ENCODE data around the gene OLFML1.

- TF ChIP-seq, protein P1, sequence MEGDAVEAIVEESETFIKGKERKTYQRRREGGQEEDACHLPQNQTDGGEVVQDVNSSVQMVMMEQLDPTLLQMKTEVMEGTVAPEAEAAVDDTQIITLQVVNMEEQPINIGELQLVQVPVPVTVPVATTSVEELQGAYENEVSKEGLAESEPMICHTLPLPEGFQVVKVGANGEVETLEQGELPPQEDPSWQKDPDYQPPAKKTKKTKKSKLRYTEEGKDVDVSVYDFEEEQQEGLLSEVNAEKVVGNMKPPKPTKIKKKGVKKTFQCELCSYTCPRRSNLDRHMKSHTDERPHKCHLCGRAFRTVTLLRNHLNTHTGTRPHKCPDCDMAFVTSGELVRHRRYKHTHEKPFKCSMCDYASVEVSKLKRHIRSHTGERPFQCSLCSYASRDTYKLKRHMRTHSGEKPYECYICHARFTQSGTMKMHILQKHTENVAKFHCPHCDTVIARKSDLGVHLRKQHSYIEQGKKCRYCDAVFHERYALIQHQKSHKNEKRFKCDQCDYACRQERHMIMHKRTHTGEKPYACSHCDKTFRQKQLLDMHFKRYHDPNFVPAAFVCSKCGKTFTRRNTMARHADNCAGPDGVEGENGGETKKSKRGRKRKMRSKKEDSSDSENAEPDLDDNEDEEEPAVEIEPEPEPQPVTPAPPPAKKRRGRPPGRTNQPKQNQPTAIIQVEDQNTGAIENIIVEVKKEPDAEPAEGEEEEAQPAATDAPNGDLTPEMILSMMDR (conservative IDR thresholded peaks at IDR 0.05; ENCODE audit: low read length): no peak
- no peak for TF ChIP-seq EZH2phosphoT487 (IDR thresholded peaks at IDR 0.05; ENCODE audit: borderline replicate concordance, low read depth, low read length)
Measured at GRCh38 chr11:7545611-7546010, 60.3 kb downstream of the OLFML1 start.
